Pons (tissue), 1 donor: Measurements from ENCODE around the gene PMEPA1.

Experiments used
- DNase-seq: peaks from one replicate; pipeline ENCODE4 v3.0.0-alpha.2; 2016; ENCODE audit warnings: low spot score

Gene PMEPA1

DNA sequence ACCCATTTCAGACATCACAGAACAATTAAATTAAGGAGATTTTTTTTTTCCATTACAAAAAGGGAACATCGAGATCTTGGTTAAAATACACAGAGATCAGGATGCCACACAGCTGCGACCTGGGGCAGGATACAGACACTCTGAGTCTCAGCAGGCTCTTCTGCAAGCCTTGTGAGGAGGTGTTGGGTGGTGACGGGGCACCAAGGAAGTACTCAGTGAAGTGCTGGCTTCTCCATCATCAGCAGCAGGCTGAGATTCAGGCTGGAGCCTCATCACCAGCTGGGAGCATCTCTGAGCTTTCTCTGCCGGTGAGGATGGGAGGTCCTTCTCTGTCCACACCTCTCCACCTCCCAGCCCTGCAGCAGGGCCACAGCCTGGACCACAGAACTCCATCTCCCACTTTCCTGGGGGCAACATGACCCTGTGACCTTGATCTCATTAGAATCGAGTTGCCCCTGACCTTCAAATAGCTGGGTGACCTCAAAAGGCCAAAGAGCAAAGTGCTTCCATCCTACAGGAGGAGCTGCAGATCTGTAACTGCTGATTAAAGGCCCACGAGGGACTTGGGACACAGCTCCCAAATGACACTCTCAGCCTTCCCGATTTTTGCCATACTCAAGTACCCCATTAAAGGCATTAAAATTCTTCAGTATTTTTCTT is 16.0 kb downstream of the PMEPA1 start:
- no peak for DNase-seq

DNA sequence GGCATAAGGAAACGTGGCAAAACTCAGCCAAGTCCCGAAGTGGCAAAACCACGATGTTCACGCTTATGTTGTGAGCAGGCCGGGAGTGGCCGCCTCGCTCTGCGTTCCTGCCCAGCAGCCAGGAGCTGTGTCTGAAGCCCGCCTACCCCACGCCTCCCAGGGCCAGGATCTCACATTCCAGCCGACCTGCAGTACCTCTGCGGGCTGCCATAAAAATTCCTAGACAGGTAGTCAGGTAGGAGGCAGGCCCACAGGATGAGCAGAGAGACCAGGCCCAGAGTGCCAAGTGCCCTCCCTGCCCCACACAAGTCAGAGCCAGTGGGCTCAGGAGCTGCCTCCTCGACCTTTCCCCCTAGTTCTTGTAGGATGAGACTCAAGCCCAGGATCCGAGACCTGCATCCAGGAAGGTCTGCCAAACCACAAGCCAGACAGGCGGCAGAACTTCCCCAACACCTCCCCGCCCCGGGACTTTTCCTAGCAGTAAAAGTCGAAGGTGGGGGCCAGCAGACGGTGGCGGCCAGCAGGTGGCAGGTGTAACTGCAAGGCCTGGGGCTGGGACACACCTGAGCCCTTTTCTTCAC is 16.7 kb downstream of the PMEPA1 start:
- no peak for DNase-seq

DNA sequence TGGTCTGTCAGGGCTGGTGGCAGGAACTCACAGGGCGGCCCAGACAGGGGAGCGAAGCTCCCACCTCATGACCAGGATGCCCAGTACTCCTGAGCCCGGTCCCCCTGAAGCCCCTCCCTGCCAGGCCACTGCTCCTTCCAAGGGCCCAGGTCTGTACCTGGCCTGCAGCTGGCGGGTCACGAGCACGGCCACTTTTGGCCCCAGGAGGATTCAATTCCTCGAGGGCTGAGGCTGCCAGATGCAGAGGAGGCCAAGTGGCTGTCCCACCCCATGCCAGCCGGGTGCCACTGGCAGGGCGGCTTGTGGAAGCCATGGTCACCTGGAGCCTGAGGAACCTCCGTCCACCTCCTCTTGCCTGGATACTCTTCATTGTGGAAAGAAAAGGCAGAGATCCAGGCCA is 17.4 kb downstream of the PMEPA1 start:
- no peak for DNase-seq

DNA sequence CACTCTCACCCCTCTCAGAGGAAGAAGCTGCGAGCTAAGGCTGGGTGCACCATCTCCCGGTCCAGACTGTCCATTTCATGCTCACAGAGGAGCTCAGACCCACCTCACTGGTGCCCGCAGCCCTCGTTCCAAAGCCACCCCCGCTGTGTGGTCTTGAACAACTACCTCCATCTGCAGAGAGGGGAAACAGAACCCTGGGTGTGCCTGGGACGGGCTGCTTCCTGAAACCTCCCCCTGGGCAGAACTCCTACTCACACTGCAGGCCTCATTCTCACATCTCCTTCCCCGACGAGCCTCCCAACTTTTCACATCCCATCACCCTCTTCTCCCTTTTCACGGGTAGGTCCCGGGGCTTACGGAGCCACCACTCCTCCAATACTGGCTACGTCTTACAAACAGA is 18.1 kb downstream of the PMEPA1 start:
- no peak for DNase-seq

DNA sequence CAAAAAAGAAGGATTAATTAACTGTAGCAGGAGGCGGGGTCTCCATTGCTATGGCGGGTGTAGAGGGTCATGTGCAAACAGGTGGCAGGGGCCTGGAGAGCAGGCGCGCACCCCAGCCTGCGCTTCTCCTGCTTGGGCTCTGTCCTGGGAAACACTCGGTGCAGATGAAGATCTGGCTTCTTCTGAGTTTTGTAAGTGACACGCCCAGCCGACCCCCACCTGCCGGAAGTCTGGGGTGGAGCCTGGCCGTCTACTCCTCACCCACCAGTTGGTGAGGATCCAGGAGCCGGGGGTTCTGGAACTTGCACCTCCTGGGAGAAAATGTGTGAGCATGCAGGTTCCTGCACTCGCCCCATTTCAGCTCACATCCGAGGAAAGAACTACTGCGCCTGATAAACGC is 19.3 kb downstream of the PMEPA1 start:
- DNase-seq, result no peak

DNA sequence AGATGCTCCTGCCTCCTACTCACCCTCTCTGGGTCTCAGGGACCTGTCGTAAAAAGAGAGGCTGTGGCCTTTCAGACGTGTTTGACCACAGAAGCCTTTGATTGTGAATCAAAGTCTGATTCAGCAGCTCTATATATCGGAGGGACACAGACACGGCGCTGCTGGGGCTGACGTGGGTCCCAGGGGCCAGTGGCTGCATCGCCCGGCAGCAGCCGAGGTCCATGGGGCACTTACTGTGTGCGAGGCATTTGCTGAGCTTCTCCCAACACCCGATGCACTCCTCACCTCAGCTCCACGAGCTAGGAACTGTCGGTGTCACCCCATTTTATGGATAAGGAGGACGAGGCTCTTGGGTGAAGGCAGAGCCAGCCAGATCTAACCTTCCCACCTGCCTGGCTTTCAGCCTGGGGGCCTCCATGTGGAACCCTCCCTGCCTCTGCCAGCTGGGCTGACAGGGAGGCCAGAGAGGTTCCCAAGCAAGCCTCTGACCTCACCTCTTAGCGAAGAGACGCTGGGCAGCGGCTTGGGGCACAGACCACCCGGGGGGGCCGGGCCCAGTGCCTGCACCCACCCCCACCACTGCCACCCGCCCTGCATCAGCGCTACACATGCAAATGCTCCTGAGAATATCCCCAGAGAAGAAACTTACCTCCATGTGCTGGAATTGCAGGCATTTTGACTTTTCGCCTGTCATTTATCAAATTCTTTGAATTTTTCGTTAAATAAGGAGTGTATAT is 19.9 kb downstream of the PMEPA1 start:
- no peak for DNase-seq

DNA sequence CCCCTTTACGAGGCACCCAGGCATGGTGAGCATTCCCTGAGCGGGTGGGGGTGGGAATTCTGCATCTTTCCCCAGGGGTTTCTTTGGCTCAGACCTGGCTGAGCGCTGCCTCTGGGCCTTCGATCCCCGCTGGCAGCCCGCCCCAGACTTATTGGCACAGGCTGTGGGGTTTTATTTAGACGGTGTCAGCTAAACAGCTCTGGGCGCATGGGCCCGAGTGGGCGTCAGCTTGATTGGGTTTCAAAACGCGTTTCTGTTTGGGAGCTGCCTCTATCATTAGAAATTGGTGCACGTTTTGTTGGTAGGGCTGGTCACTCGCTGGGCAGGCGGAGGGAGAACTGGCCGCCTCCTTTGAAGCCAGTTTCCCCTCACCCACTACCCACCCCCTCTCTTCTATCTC is 21.0 kb downstream of the PMEPA1 start:
- DNase-seq, result peak; percentile 47

DNA sequence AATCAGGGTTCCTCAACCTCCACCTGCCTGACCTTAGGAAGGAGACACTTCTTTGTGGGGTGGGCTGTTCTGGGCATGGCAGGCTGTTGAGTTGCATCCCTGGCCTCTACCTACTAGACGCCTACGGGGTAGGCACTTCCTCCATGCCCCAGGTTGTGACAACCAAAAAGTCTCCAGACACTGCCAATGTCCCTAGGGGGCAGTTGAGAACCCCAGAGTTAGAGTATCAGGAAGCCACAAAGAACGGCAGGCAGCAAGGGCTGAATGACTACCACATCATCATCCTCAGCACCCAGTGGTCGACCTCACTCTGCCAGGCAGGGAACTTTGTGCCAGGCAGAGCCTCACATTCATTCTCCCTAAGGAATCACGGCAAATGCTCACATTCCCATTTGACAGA is 21.5 kb downstream of the PMEPA1 start:
- DNase-seq, result no peak

DNA sequence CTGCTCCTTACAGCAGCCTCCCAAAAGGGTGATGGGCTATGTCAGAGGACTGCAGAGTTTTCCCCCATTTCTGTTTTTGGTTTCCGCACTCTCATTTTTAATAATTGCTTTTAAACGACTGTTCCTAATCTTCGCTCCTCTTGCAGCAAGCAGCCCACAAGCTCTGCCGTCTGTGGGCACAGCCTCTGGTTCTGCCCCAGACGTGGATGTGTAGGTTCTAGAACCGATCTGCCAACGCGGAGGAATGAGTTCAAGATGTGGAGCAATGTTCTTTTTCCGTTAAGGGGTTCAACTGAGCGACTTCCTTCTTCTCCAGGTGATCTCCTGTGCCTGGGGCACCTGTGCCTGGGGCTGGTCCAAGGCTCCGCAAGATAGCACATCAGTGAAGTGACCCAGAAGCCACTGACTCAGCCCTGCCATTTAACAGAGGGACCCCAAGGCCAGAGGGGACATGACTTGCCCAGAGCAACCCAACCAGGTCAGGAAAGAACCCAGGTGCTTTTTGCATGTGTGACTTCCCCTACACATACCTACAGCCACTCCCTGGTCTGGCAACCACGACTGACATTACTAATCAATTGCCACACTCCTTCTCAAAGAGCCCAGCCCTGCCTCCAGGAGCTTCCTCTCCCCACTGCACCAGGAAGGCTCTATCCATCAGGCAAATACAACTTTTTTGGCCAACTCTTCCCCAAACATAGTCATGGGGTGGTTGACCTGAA is 22.7 kb downstream of the PMEPA1 start:
- no peak for DNase-seq

DNA sequence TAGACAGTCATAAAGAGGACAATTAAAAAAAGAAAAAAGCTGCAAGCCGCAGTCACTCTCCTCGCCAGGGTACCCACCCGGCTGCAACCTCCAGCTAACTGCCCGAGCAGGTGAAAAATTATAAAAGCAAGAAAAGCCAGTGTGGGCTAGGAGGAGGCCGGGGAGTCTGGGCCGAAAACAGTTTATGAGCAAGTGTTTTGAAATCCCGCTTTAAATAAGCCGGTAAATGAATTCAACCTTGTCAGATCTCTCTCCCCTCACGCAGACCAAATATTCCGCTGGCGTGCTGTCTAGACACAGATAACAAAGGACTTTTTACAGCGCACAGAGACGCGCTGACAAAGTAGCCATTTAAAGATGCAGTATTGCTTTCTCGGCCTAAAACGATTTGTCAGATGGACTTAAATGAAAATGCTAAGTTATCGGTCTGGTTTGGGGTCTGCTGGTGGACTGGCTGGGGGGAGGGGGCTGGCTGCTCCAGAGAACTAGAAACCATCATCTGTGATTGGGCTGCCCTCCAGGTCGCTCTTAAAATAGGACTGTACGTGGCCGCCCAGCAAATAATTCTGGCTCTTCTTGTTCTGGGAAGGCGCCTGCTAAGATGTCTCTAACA is 24.6 kb downstream of the PMEPA1 start:
- DNase-seq, result peak; percentile 57

DNA sequence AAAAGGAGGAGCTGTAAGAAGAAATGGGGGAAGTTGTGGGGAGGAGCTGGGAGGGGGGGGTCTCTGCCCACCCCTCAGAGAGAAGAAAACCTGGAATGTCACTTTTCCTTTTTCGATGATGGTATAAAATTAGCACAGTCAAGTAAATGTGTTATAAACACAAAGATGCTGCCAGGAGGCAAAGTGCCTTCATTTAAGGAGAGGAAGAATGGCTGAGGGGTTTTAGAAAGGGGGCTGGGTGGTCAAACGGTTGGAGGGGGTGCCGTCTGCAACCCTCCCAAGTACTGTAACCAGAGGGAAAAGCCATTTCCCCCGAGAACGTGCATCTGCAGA is 25.0 kb downstream of the PMEPA1 start:
- no peak for DNase-seq

DNA sequence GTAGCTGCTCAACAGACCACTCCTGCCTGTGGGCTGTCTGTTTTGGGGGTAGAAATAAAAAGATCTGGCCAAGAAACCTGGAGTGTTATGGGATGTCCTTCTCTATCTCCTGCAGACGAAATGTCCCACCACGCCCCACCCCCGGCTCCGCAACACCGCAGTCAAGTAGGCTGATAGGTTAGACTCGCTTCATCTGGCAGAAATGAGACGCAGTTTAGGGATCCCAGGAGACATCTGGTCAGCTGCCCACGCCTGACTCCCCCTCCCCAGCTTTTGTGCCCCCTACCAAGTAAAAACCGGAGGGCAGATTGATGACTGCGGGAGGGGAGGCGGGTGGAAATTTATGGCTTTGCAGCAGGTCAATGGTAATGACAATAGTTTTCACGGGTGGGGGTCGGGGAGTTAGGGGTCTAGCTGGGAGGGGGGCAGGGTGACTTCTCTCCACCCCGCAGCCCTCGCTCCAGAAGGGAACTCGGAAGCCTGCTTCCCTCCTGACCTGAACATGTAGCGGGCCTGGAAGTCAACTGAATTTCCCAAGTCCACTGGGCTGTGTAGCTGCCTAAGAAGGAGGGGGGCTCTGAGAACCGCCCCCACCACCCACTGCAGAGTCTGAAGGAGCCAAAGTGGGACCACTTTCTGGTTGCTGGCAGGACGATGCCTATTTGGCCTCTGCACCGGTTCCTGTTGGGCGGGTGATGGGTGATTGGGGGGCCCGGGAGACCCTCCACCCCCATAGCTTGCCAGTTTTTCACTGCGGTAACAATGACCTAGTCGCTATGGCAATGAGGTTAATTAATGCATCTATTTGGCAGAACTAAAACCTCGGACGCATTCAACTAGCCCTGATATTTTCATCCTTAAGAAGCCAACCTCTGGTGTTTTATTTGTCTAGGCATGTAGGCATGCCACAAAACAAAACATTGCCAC is 25.7 kb downstream of the PMEPA1 start:
- DNase-seq, result no peak

DNA sequence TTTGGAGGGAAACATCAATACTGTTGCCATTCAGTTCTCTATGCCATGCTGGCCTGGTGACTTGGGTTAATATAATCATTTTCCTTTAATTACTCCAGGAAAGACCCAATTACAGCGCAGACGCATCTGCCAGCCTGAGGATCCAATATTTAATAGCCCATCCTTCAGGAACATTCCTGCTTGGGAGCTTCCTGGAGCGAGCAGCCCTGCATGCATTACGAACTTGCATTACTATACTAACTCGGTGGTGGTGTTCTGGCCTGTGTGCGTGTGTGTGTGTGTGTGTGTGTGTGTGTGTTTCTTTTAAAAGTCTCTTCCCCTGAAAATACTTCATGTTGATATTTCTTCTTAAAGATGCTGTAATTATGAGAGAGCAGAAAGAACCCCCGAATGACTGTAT is 26.5 kb downstream of the PMEPA1 start:
- DNase-seq, result no peak

DNA sequence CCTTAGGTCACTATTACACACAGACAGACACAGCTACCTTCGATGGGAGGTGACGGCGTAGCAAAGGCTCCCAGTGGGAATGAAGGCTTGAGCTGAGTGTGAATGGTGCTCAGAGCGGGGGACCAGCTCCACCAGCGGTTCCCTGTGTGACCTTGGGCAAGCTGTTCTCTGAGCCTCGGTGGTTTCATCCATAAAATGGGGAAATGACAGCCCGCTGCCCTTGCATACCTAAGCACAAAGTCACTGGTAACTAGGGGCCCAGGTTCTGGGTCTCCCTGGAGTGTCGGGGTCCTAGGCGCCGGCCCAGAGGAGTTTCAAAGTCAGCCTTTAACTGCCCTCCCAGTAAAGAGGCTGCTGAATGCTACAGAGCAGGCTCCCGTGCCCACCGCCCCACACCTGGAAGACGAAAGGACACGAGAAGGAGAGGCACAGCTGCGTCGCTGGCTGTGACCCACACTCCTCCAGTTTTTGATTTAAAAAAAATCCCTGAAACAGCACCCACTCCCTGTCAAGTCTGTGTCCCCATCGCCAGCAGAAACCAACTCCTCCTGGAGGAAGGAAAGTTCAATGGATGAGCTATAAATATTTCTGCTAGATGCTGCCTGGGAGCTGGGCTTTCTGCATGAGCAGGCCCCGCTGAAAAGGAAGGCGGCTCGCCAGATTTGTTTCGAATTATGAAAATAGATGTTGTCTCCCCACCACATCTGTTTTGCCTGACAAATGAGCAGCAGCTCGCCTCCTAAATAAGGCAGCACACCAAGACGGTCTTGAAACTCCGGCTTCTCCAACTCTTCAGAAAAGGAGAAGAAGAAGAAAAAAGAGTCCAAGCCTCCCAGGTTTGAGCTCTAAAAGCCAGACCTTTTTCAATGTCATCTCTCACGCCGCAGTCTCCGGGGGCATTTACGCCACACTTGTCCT is 27.4 kb downstream of the PMEPA1 start:
- no peak for DNase-seq

DNA sequence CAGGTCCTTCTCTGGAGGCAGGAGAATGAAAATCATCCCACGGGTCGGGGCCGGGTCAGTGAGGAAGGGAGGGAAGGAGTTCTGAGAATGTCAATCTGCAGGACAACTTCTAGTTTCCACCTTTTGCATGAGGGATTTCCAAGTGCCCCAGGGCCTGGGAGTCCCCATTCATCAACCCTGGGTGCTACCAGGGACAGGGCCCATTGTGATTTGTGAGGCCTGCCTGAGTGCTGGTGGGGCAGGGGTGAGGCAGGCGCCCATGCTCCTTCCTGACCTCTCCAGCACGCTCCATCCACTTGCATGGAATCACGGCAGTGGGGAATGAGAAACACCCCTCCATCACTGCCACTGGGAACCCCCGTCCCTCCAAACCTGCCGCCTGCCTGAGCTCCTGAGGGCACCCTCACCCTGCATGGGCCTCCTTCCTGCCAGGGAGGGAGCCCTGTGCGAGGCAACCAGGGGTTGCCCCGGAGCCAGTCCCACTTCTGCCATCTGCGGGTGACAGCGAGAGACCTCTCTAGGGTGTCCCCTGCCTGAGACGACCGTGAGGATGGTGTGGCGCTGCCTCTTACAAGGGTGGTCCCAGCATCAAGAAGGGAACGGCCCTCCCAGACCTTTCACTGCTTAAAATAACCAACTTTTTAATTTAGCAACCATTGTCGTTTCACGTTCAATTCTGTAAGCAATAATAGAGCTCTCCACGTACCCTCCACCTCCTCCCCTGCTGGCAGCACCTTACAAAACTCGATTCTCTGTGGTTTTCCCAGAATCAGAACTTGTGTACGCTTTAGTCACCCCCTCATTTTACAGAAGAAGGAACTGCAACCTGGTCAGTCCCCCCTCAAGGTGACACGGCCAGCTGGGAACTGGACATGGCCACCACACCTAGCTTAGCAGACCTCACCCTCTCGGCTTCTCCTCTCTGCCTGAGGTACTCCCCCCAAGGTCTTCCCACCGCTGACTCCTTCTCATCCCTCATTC is 28.6 kb downstream of the PMEPA1 start:
- DNase-seq, result no peak

DNA sequence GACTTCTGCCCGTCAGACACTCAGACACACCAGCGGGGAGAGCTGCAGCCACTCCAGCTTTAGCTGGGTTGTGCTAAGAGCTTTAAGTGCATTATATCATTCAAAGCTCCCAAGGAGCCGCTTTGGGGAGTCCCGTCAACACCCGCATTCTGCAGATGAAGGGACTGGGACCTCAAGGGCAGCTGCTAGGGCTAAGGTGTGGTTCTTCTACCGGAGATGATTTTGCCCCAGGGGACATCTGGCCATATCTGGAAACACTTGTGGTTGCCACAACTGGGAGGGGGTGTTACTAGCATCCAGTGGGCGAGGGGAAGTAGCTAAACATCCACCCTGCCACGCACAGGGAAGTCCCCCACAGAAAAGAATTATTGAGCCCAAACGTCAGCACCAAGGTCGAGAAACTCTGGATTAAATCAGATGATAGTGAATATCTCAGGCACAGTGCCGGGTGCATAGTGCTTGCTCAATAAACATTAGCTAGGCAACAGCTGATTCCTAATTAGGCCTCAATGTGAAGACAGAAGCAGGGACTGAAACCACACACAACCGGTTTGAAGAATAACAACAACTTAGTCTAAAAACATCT is 29.6 kb downstream of the PMEPA1 start:
- DNase-seq, result no peak

DNA sequence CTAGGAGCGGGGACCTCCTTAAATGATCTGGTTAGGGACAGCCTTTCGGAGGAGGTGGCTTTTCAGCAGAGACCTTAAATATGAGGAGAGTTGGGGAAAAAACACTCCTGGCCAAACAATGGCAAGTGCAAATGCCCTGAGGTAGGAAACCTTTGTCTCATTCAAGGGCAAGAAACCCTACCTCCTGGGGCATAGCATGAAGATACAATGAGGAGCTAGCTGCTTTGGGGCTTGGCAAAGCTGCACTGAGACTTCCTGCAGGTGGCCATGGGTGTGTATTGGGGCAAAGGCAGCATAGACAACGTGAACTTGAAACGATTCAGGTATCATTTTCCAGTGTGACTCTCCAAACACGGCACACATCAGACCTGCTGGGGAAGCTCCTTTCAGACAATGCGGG is 30.7 kb downstream of the PMEPA1 start:
- DNase-seq, result no peak

DNA sequence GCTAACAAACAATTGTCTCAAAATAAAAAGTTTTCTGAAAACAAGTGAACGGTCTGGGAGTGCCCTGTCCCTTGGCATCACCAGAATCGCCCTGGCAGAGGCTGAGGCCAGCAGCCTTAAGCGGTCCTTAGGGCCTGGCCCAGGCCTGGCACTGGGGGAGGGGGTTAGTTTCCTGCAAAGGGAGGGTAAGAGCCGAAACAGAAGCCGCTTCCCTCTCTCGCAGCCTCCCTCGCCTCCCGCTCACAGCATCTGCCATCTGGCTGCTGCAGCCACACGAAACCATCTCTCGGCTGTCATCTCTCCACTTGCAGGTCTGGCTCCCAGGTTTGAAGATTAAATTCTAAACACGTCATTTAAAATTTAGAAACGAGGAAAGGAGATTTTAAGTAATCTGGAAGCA is 31.5 kb downstream of the PMEPA1 start:
- peak; percentile 26 for DNase-seq

DNA sequence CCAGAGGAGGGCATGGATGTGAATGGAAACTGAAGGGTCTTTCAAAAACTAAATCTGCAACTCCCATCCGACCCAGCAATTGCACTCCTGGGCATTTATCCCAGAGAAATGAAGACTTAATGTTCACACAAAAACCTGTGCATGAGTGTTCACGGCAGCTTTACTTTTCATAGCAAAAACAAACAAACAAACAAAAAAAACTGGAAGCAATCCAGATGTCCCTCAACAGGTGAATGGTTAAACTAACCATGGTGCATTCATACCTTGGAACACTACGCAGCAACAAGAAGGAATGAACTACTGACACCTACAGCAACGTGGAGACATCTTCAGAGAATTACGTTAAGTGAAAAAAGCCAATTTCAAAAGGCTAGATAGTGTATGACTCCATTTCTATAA is 32.2 kb downstream of the PMEPA1 start:
- no peak for DNase-seq
